ENCODE results near the gene GAS7. TPM values are rescaled to one million over a fixed set of nuclear protein-coding genes. Genes with fewer than 3 reads are reported as not detected.

GAS7 gene
- total RNA-seq, 2 donors from 2014 or later: 0.35 to 2.9 TPM

DNA sequence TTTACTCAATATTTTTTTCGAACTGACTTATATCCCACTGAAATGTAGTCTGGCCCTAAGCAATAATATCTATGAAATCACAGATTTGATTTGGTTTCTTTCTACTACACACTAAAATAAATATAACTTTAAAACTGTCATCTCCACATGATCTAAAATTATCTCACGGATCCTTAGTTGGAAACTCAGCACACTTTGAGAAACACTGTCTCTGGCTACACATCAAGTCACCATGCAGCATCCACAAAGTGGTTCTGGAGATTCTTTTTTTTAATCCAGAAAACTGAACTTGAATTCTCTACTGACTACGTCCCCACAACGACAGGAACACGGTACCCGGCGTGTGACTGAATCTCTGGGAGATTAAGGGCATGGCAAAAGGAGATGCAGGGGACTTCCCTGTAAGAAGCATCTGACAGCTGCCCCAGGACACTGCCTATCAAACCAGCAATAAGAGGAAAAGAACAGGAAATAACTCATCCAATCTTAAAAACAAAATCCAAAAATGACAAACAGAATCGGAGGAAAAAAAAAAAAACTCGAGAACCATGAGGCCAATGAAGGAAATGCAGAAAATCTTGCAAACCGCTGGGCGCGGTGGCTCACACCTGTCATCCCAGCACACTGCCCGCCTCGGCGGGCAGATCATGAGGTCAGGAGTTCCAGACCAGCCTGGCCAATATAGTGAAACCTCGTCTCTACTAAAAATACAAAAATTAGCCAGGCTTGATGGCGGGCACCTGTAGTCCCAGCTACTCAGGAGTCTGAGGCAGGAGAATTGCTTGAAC, 152.3 kb downstream of the GAS7 start:
- no peak for DNase-seq (ENCODE audit: low spot score in 2 of 2)
- Mint-ChIP-seq H3K27ac (peak overlapping the region in 1 of 2 donors; percentile 48), H3K36me3 (no peaks in the 10 kb centered on the region), H3K9me3 (no peaks in the 10 kb centered on the region)
- ATAC-seq: no peak

DNA sequence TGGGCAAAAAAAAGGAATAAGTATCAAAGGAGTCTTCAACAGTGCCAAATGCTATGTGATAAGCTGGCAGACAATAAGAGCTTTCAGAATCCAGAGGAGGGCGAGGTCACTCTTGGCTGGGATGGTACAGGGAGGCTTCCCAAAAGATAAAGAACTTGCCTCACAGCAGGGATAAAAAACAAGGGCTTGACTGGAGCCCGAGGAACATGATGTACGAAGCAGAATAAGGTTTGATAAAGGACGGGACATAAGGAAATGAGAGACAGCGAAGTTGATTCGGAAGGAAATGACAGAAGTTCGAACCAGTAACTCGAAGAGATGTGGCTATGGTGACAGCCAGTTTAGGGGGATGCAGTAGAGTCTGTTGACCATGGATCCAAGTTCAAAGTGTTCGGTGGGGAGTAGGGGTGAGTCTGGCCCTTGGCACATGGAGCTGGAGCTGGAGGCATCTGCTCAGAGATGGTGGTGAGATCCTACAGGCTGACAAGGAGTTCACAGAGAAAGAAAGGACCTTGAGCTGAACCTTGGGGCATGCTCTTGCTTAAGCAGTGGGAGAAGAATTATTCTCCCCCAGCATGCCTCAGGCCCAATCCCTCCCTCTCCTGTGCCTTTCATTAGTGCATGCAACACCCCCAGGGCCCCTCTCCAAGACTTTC, 155.7 kb downstream of the GAS7 start:
- Mint-ChIP-seq H3K36me3 (no peaks in the 10 kb centered on the region), H3K27ac (no peak overlapping the region)

GRCh38 chr17:10041916-10042588, 156.4 kb downstream of the GAS7 start:
- ATAC-seq (no peak), DNase-seq (ENCODE audit: low spot score in 2 of 2) (no peak)
- no peak overlapping the region for H3K27ac Mint-ChIP-seq
- H3K9me3 Mint-ChIP-seq: no peaks in the 10 kb centered on the region
- no peaks in the 10 kb centered on the region for H3K36me3 Mint-ChIP-seq

More for the DNA sequence above, 155.7 kb downstream of the GAS7 start:
- no peak for DNase-seq (ENCODE audit: low spot score in 2 of 2)
- H3K9me3 Mint-ChIP-seq: no peaks in the 10 kb centered on the region
- no peak for ATAC-seq

- no peaks in the 10 kb centered on the region for H3K9me3 Mint-ChIP-seq
- DNase-seq (ENCODE audit: low spot score in 2 of 2) (no peak), ATAC-seq (no peak)
Observed at GRCh38 chr17:10041287-10041612, 157.2 kb downstream of the GAS7 start.

DNA sequence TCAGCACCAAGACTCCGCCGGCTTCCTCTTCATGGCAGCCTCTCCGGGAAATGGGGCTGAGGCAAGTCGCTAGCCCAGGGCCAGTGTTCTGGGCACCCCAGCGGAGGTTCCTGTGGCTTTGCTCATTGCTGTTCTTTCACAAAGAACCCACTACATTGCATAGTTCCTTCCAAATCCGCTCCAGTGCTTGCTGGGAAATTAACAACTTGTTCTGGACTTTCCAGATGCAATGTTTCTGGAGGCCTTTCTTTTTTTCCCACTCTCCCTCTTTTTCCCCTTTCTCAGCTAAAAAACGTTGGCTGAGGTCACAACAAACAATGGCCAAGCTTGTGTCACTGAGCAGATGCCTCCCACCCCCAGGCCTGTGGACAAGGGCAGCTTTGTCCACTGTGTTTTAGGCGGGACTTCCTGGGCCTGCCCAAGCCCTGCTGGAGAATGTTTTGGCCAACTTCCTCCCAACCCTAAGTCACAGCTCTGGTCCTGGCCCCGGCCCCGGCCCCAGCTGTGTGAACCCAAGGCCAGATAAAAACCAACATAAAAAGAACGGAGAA, 161.8 kb downstream of the GAS7 start:
- no peak overlapping the region for H3K27ac Mint-ChIP-seq
- H3K36me3 Mint-ChIP-seq: no peaks in the 10 kb centered on the region
- ATAC-seq (no peak), DNase-seq (ENCODE audit: low spot score in 2 of 2) (no peak)
- H3K9me3 Mint-ChIP-seq: no peaks in the 10 kb centered on the region

More at GRCh38 chr17:10041287-10041612, 157.2 kb downstream of the GAS7 start:
- no peak overlapping the region for H3K27ac Mint-ChIP-seq
- no peaks in the 10 kb centered on the region for H3K36me3 Mint-ChIP-seq

DNA sequence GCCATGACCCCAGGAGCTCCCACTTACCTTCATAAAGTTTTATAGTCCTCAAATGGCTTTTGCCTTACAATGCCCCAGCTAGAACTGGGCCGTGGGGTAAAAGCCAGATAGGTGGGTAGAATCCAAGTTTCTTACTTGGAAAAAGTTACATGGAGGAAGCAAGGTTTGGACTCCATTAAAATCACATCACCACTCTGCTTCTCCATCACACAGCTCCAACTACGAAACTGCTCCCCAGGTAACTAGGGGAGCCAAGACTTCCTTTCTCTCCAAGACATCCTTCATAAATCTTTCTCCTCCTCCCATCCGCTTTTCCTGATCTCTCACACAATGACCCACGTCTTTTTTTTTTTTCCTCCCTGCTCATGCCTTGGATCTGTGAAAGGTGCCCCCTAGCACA, 162.5 kb downstream of the GAS7 start:
- Mint-ChIP-seq H3K27ac (peak overlapping the region in 1 of 2 donors; percentile 4), H3K9me3 (no peaks in the 10 kb centered on the region), H3K36me3 (no peaks in the 10 kb centered on the region)
- no peak for DNase-seq (ENCODE audit: low spot score in 2 of 2)
- no peak for ATAC-seq

DNA sequence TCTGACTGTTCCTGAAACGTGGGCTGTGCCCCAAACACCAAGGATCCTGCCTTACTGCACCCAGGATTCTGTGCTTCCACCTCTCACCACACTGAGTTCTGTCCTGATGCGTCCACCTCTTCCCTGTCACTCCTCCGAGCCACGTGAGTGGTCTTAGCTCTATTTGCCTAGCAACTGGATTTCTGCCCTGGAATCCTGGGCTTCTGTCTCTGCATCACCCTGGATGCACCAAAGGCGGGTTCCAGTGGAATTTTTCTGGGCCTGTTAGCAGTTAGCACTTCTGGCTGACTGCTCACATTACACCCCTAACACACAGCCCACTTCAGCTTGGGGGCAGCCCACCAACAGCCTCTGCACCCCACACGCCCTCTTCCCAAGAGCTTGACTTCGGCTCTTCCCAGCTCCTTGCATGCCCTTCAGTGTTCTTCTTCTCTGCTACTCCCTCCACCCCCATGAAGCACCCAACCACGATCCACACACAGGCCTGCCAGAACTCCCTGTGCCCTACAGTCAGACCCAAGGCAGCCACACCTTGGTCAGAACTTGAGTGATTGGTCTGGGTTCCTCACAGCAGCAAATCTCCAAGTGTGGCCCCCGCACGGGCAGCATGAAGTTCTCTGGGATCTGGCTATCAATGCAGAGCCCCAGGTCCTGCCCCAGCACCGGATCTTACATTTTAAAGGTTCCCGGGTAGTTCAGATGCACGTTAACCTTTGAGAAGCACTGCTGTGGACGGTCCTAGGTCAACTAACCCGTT, 163.5 kb downstream of the GAS7 start:
- ATAC-seq: no peak
- no peak for DNase-seq (ENCODE audit: low spot score in 2 of 2)
- H3K9me3 Mint-ChIP-seq: no peaks in the 10 kb centered on the region
- no peak overlapping the region for H3K27ac Mint-ChIP-seq
- H3K36me3 Mint-ChIP-seq: no peaks in the 10 kb centered on the region

GRCh38 chr17:10033959-10034358, 164.4 kb downstream of the GAS7 start:
- ATAC-seq (no peak), DNase-seq (ENCODE audit: low spot score in 2 of 2) (no peak)
- Mint-ChIP-seq H3K9me3 (no peaks in the 10 kb centered on the region), H3K27ac (no peak overlapping the region), H3K36me3 (no peaks in the 10 kb centered on the region)

GRCh38 chr17:10033449-10033848, 165.0 kb downstream of the GAS7 start:
- no peak for DNase-seq (ENCODE audit: low spot score in 2 of 2)
- H3K36me3 Mint-ChIP-seq: no peaks in the 10 kb centered on the region
- H3K9me3 Mint-ChIP-seq: no peaks in the 10 kb centered on the region
- ATAC-seq: no peak
- no peak overlapping the region for H3K27ac Mint-ChIP-seq

GRCh38 chr17:10032118-10032852, 166.1 kb downstream of the GAS7 start:
- no peaks in the 10 kb centered on the region for H3K9me3 Mint-ChIP-seq
- H3K27ac Mint-ChIP-seq: no peak overlapping the region
- DNase-seq (ENCODE audit: low spot score in 2 of 2) (no peak), ATAC-seq (no peak)
- no peaks in the 10 kb centered on the region for H3K36me3 Mint-ChIP-seq

DNA sequence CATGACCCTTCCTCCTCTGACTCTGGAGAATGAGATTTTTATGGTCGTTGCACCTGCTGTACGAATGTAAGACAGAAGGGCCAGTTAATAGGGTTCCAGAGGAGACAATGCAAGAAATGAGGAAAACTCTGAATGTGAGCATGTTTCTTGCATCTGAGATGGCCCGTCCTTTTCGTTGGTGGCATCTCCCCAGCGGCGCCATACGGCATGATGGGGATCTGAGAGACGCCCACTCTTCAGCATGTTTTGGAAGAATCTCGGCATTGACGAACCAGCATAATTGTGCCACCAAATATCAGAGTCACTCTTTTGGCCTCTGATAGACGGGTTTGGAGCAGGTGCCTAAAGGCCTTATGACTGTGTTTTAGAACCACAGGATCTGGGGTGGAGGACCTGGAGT, 166.8 kb downstream of the GAS7 start:
- no peak overlapping the region for H3K27ac Mint-ChIP-seq
- H3K9me3 Mint-ChIP-seq: no peaks in the 10 kb centered on the region
- ATAC-seq (no peak), DNase-seq (ENCODE audit: low spot score in 2 of 2) (no peak)
- H3K36me3 Mint-ChIP-seq: no peaks in the 10 kb centered on the region

DNA sequence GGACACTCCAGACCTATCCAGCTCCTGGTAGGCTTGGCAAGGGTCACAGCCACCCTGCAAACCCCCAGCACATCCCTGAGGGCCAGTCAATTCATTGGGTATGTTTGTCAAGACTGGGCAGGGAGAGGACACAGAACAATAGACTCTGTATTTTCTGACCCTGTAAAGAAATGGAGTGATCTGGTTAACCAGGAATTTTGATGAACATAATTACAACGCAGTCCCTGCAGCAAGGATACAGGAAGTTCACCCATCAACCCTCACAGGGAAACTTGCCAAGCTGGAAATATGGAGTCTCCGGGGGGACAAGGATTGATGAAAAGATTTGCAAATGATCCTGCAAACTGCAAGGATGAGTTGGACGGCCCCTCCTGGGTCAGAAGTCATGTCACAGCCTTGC, 167.3 kb downstream of the GAS7 start:
- H3K27ac Mint-ChIP-seq: no peak overlapping the region
- H3K36me3 Mint-ChIP-seq: no peaks in the 10 kb centered on the region
- H3K9me3 Mint-ChIP-seq: no peaks in the 10 kb centered on the region
- DNase-seq (ENCODE audit: low spot score in 2 of 2) (no peak), ATAC-seq (no peak)

GRCh38 chr17:10029129-10029528, 169.3 kb downstream of the GAS7 start:
- Mint-ChIP-seq H3K9me3 (no peaks in the 10 kb centered on the region), H3K27ac (no peak overlapping the region), H3K36me3 (no peaks in the 10 kb centered on the region)
- DNase-seq (ENCODE audit: low spot score in 2 of 2) (no peak), ATAC-seq (no peak)

- H3K27ac Mint-ChIP-seq: no peak overlapping the region
Observed at GRCh38 chr17:10025976-10026901, 172.2 kb downstream of the GAS7 start.

GRCh38 chr17:10025224-10025623, 173.2 kb downstream of the GAS7 start:
- H3K9me3 Mint-ChIP-seq: no peaks in the 10 kb centered on the region
- ATAC-seq (no peak), DNase-seq (ENCODE audit: low spot score in 2 of 2) (no peak)
- H3K27ac Mint-ChIP-seq: no peak overlapping the region
- no peaks in the 10 kb centered on the region for H3K36me3 Mint-ChIP-seq

More at GRCh38 chr17:10025976-10026901, 172.2 kb downstream of the GAS7 start:
- H3K9me3 Mint-ChIP-seq: no peaks in the 10 kb centered on the region
- DNase-seq (ENCODE audit: low spot score in 2 of 2): no peak
- no peaks in the 10 kb centered on the region for H3K36me3 Mint-ChIP-seq
- ATAC-seq: no peak

Data from activated naive CD4-positive, alpha-beta T cell treated with anti-CD3 and anti-CD28 coated beads, Interleukin-2, amount 50 U/mL, for 72 hours (primary cell).